CD4-positive, alpha-beta T cell treated with Interleukin-2 at 100 ng/mL for 4 hours (primary cell): ENCODE measurements around the gene CMTR1.

Source experiments
- DNase-seq: peaks from one replicate; pipeline ENCODE4 v3.0.0-alpha.2; 2020; ENCODE audit warnings: low spot score

The CMTR1 gene

DNA sequence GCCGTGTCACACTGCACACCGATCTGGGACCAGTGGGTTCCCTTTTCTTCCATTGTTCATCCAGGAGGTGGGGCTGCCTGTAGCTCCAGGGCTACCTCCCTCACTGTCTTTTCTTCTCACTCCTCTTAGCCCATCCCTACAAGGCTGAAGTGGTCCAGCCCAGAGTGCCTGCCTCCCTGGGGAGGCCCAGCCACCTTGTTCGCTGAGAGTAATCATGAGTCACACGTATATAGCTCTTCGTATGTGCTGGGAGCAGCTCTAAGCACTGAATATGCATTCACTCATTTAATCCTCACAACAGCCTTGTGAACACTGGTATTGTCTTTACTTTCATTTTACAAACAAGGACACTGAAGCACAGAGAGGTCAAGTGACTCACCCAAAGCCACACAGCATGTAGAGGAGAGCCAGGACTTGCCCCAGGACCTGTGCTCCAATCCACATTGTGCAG, 81.3 kb downstream of the CMTR1 start:
- DNase-seq: peak; percentile 81

DNA sequence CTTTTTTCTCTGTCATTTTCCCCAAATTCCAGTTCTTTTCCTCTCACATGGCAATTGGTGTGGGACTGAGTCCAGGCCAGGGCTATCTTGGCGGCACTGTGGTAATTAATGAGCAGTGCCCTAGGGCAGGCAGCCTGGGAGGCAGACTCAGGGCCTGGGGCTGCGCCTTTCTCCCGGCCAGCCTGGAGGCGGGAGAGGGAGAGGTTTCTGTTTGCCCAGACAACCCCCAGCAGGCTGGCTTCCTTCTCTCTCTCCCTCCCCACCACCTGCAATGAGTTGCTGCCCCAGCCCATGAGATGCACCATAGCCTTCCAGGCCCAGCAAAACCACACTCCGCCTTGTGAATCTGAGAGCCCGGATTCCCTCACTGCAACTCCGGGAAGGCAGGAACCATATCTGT, 81.8 kb downstream of the CMTR1 start:
- DNase-seq: no peak

DNA sequence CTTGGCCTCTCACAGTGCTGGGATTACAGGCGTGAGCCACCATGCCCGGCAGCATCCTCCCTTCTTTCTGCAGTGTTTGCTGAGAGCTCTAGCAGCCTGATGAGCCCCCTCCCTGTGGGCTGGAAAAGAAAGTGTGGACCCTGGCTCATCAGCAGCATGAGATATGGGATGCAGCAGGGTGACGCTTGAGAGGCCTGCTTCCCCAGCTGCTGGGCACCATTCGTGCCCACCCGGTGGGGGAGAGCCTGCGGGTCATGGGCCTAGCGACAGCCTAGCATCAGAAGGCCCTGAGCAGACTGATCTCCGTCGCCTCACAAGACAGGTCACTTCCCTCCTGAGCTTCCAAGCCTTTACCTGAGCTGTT, 82.7 kb downstream of the CMTR1 start:
- no peak for DNase-seq

- peak; percentile 95 for DNase-seq
Observed at GRCh38 chr6:37516076-37516919, 83.3 kb downstream of the CMTR1 start.

GRCh38 chr6:37516920-37517405, 83.9 kb downstream of the CMTR1 start:
- no peak for DNase-seq

- DNase-seq: peak; percentile 91
Observed at GRCh38 chr6:37517411-37517812, 84.4 kb downstream of the CMTR1 start.

GRCh38 chr6:37518116-37518515, 85.1 kb downstream of the CMTR1 start:
- no peak for DNase-seq

GRCh38 chr6:37519461-37519860, 86.4 kb downstream of the CMTR1 start:
- no peak for DNase-seq

DNA sequence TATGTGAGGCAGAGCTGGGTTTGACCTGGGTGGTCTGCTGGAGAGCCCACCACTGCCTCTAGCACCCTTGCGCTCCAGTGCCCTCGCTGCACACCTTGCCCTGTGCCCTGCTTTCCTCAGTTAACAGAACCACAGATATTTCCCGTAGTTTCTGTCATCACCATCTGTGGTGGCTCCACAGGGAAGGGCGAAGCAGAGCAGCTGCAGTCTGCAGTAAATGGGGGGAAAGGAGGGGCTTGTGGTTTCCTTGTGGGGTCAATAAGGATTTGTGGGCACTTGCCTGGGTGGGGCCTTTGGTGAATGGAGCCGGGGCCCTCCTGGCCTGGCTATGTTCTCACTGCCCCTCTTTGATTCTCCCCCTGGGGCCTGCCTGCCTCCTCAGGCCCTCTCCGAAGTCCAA, 87.9 kb downstream of the CMTR1 start:
- no peak for DNase-seq

DNA sequence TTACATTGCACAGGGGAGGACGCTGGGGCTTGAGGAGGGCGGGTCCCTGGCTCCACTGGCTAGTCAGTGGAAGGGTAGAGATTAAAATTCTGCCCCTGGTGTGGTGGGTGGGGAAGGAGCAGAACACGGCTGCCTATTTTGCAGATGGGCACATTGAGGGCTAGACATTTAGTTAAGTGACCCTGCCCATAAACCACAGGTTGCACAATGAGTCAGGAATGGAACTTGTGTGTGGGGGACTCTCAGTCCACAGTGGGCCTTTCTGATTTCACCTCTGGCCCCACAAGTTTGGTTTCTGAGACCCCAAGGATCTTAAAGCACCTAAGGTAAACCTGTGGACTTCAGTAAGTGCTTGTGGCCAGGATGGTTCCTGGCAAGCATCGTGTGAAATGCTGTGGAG, 88.7 kb downstream of the CMTR1 start:
- DNase-seq: no peak

DNA sequence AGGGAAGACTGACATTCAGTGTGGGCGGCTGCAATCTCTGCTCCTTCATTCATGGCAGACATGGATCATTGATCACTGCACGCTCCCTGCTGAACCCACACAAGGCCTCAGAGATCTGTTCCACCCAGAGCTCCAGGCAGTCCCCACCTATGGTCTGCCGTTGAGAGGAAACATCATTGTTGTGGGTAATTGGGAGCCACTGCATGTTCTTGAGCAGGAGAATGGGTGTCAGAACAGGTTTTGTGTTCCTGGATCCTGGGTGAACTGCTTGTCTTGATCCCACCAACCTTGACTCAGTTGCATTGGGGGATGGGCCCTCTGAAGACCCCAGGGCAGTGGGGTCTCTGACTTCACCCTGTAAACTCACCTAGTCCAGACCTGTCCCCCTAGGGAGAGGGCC, 89.8 kb downstream of the CMTR1 start:
- DNase-seq: no peak

DNA sequence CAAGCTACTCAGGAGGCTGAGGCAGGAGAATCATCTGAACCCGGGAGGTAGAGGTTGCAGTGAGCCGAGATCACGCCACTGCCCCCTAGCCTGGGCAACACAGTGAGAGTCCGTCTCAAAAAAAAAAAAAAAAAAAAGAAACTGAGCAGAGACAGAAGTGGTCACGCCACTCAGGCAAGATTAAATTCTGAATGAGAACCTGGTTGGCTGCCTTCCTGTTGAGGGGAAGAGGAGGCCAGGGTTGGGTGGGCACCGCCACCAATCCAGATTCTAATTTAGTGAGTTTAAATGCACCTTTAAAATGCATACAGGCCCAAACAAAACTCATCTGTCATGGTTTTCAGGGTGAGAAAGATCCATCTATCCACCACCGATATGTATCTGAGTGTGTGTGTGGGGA, 90.4 kb downstream of the CMTR1 start:
- no peak for DNase-seq

DNA sequence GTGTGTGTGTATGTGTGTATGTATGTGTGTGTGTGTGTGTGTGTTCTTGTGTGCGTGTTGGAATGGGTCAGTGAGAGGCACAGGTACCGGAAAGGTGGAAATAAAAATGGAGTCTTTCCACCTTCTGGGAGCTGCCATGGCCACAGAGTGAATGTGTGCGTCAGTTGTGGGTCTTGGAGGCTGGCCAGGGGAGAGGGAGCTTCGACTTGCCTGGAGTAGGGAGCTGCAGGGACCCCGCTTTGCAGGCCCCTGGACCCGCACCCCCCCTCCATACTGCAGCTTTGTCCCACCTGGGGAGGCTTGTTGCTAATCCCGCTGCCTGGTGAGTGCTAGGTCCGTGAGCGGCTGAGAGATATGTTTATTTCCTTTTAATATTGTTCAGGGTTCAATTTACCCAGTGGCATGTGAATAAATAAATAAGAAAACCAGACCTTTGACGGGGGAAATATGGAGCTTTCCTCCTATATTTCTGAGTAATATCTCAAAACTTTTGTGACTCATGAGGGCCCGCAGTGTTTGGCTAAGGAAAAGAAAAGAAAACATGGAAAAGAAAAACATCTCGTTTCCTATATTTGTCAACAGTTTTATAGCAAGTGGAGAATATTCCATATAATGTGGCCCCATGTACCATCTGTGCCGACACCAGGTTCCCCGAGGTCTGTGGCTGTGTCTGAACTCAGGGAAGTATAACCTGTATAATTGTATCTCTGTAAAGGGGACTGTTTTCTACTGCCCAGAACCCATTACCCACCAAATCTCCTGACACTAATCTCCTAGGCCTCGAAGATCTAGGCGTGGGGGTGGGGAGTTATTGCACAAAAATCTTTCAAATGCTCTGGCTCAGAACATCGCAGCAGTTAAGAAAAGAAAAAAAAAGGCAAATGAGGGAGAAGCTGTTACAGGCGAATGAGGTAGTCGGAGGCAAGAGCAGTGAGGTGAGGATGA, 91.3 kb downstream of the CMTR1 start:
- no peak for DNase-seq

DNA sequence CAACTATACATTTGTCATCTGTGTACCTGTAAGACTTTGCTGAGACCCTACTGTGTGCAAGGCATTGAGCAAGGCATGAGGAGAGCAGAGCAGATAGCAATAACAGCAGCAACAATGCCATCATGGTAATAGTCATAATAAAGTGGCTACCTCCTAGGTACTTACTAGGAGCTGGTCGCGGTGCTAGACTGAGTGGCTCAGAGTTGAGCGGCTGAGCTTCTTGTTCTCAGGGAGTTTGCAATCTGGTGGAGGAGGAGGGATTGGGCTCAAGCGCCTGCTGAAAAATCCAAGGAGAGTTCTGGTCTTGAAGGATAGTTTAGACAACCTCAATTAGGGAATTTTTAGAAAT, 91.9 kb downstream of the CMTR1 start:
- DNase-seq: no peak

DNA sequence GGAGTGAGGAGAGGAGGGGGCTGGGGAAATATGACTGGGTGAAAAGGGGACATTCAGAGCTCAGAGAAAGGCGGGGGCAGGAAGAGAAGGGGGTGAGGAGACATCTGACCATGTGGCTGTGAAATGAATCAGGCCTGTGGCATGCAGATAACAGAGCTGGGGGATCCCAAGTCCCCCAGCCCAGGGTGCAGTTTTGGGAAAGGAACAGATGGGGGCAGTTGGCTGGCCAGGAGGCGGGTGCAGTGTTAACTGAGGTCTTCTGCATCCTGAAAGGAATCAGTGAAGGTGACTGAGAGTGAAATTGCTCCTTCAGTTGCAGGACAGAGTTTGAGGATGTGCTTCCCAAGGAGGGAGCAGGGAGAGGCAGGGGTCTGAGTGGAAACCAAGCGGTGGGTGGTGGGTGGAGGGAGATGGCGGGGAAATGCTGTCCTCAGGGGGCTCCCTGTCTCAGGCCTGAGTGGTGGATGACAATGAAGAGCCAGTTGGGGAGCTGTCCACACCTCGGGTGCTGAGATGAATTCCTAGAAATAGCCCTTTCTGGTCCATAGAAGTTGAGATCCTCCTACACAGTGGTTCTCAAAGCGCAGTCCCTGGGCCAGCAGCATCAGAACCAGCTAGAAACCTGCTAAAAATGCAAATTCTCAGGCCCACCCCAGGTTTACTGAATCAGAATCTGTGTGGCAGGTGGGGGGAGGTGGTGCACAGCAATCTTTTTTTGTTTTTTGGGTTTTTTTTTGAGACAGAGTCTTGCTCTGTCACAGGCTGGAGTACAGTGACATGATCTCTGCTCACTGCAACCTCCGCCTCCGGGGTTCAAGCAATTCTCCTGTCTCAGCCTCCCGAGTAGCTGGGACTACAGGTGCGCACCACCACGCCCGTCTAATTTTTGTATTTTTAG, 92.7 kb downstream of the CMTR1 start:
- no peak for DNase-seq

GRCh38 chr6:37528541-37528940, 95.5 kb downstream of the CMTR1 start:
- DNase-seq: no peak

DNA sequence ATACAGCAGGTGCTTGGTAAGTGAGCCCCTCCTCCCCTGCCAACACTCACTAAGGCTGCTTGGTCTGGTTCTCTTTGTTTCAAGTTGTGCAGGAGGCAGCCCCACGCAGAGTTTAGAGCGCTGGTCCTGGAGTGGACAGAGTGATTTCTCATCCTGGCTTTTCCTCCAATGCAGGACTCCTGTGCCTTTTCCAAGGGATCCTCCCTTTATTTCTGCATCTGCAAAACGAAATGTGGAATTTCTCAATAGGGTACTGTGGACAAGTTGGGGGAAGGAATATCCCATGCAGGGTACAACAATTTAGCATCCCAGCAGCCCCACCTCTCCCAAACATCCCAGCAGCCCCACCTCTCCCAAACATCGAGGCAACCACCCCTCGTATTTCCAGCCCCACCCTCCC, 97.3 kb downstream of the CMTR1 start:
- no peak for DNase-seq

DNA sequence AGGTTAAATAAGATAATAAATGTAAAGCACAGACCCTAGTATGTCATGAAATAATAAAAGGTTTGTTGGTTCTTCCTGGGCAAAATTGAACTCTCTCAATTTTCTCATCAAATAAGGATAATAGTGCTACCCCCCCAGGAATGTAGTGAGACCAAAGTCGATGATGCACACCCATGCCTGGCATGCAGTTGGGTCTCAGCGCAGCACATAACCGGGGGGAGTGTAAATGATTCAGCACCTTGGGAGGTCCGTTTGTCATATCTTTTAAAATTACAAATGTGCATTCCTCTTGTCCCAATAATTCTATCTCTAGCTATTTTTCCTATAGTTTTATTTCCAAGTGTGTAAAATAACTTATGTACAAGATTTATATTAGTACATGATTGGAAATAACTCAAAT, 98.0 kb downstream of the CMTR1 start:
- DNase-seq: no peak
